Esophagus squamous epithelium (tissue), 4 donors: Measurements from ENCODE around the gene LCMT1.

Source experiments
- CTCF ChIP-seq, 6 experiments: fragments of 450-650 bp in 4 of 6; fragments of 200-600 bp in 2 of 6; sonication (generic) in 2 of 6; IDR thresholded peaks; one replicate each; pipeline ENCODE4 v1.5.1; 2016 to 2019; ENCODE audit warnings: antibody characterized with exemption in 6 of 6, mild to moderate bottlenecking in 4 of 6, moderate library complexity in 4 of 6
- POLR2A ChIP-seq, 4 donors: fragments of 450-650 bp; IDR thresholded peaks; one replicate each; pipeline ENCODE4 v1.6.1; 2017; ENCODE audit warnings: antibody characterized with exemption in 4 of 4, mild to moderate bottlenecking in 4 of 4, moderate library complexity in 3 of 4

GRCh38 chr16:25064937-25065336 lies 46.6 kb upstream of the LCMT1 start:
- TF ChIP-seq CTCF (IDR thresholded peaks at IDR 0.05) (no peak), POLR2A (IDR thresholded peaks at IDR 0.05) (no peak)
